COR-L47 (cell line): ENCODE measurements around the gene FTL.

ENCODE experiments used
- DNase-seq: peaks from one replicate; lab custom pipeline; 2025; lab: John Stamatoyannopoulos, UW

Gene FTL

GRCh38 chr19:48945817-48946216, 19.3 kb upstream of the FTL start:
- no peak for DNase-seq

- no peak for DNase-seq
These were observed 18.4 kb upstream of the FTL start for GRCh38 chr19:48946463-48947257.

- DNase-seq = no peak
These were observed 17.9 kb upstream of the FTL start for GRCh38 chr19:48947258-48947542.

GRCh38 chr19:48950159-48950558, 14.9 kb upstream of the FTL start:
- no peak for DNase-seq

- DNase-seq = no peak
These were observed 14.1 kb upstream of the FTL start for GRCh38 chr19:48950830-48951519.

GRCh38 chr19:48953141-48953540, 12.0 kb upstream of the FTL start:
- DNase-seq = no peak

- no peak for DNase-seq
These were observed 11.0 kb upstream of the FTL start for GRCh38 chr19:48953990-48954594.

GRCh38 chr19:48954595-48955307, 10.4 kb upstream of the FTL start, which contains the start of gene BAX:
TSS of gene BAX (plus strand) at chr19:48954875. CDS start at chr19:48954929, 54 bp downstream.
- DNase-seq = peak; percentile 98

GRCh38 chr19:48955308-48955958, 9.7 kb upstream of the FTL start:
- no peak for DNase-seq

- DNase-seq = no peak
These were observed 7.1 kb upstream of the FTL start for GRCh38 chr19:48958006-48958405.

- no peak for DNase-seq
These were observed 5.5 kb upstream of the FTL start for GRCh38 chr19:48959341-48960239.

GRCh38 chr19:48961051-48961649, 4.0 kb upstream of the FTL start:
- DNase-seq = no peak

GRCh38 chr19:48961673-48962028, 3.5 kb upstream of the FTL start:
- DNase-seq = no peak

- DNase-seq = no peak
These were observed 2.9 kb upstream of the FTL start for GRCh38 chr19:48962029-48962848.

- DNase-seq = no peak
These were observed 2.3 kb upstream of the FTL start for GRCh38 chr19:48962849-48963165.

GRCh38 chr19:48963371-48964204, 1.5 kb upstream of the FTL start:
- no peak for DNase-seq

GRCh38 chr19:48964205-48965039, 687 bp upstream of the FTL start:
- no peak for DNase-seq
